Gastrocnemius medialis (tissue), 4 donors: ENCODE measurements around the gene ACAN.

Experiments
- CTCF ChIP-seq, 5 experiments: fragments of 450-650 bp in 3 of 5; fragments of 200-600 bp in 2 of 5; sonication (generic) in 2 of 5; IDR thresholded peaks in 4 of 5; conservative IDR thresholded peaks in 1 of 5; 1 replicate in 4 of 5; 2 replicates in 1 of 5; pipeline ENCODE4 v1.5.1; 2016 to 2019; ENCODE audit warnings: antibody characterized with exemption in 5 of 5, mild to moderate bottlenecking in 3 of 5, moderate library complexity in 3 of 5
- POLR2A ChIP-seq, 2 donors: fragments of 450-650 bp; IDR thresholded peaks; one replicate each; pipeline ENCODE4 v1.6.1; 2017; ENCODE audit warnings: antibody characterized with exemption in 2 of 2, mild to moderate bottlenecking in 2 of 2, moderate library complexity in 2 of 2

GRCh38 chr15:88900982-88901418, 97.8 kb downstream of the ACAN start:
- TF ChIP-seq CTCF (IDR thresholded peaks at IDR 0.05 in 4 of 5, conservative IDR thresholded peaks at IDR 0.05 in 1 of 5) (no peak), POLR2A (IDR thresholded peaks at IDR 0.05) (no peak)
